RWPE1 (cell line): ENCODE results near the gene IL17A.

ENCODE experiments used
- CTCF ChIA-PET: fragments of 350-600 bp; sonication (Branson Sonifier 250); formaldehyde crosslinking; extraction: SDS; loops from one replicate; lab custom pipeline; 2021; lab: Yijun Ruan, JAX
- POLR2A ChIA-PET: fragments of 400-600 bp; formaldehyde crosslinking; extraction: SDS; loops from one replicate; lab custom pipeline; 2020; ENCODE audit warnings: antibody characterized with exemption; ENCODE audit not compliant: low non-redundant PET; lab: Yijun Ruan, JAX
- DNase-seq: peaks from one replicate; pipeline ENCODE4 v3.0.0; 2012; ENCODE audit warnings: low spot score
- H3K27ac ChIP-seq: fragments of 450-650 bp; 2 replicates; pipeline ENCODE4 v1.5.1; 2017
- CTCF ChIP-seq: fragments of 450-650 bp; conservative IDR thresholded peaks from 2 replicates; pipeline ENCODE4 v1.5.1; 2017; ENCODE audit warnings: low read depth, mild to moderate bottlenecking

Gene IL17A

GRCh38 chr6:52186075-52186474 is at the start of gene IL17A:
Gene IL17A (plus strand): TSS chr6:52186375. CDS start chr6:52186432, 57 bp downstream.
- TF ChIP-seq CTCF: no peak
- ChIA-PET CTCF (no interaction called here), POLR2A (no interaction called here)
- no peak for DNase-seq
- H3K27ac ChIP-seq: no peak within 1 kb of the TSS

GRCh38 chr6:52136934-52137467 is 49.2 kb upstream of the IL17A start:
- DNase-seq: no peak
- H3K27ac ChIP-seq: no peak overlapping the region
- TF ChIP-seq CTCF: no peak
- ChIA-PET POLR2A (no interaction called here), CTCF (no interaction called here)

GRCh38 chr6:52138284-52138683 is 47.9 kb upstream of the IL17A start:
- H3K27ac ChIP-seq: no peak overlapping the region
- no peak for DNase-seq
- TF ChIP-seq CTCF: no peak
- CTCF ChIA-PET: interaction anchor here (0.6 kb wide), 2 partner anchors 52 to 565 kb away, joined by 4 read pairs; no protein-coding TSS in a partner anchor
- POLR2A ChIA-PET: no interaction called here

GRCh38 chr6:52139985-52140680 is 46.0 kb upstream of the IL17A start:
- no peak for TF ChIP-seq CTCF
- ChIA-PET CTCF (interaction anchor here (1.0 kb wide), 1 partner anchor 14 kb away, joined by 3 read pairs; no protein-coding TSS in a partner anchor), POLR2A (no interaction called here)
- no peak for DNase-seq
- no peak overlapping the region for H3K27ac ChIP-seq

- no peak for TF ChIP-seq CTCF
- ChIA-PET POLR2A (no interaction called here), CTCF (no interaction called here)
- H3K27ac ChIP-seq: no peak overlapping the region
- no peak for DNase-seq
These were observed 44.6 kb upstream of the IL17A start for GRCh38 chr6:52141596-52141995.

GRCh38 chr6:52142556-52142955 is 43.6 kb upstream of the IL17A start:
- ChIA-PET CTCF (interaction anchor here (0.6 to 0.7 kb wide), 2 partner anchors 11 to 391 kb away, joined by 3 read pairs; no protein-coding TSS in a partner anchor), POLR2A (no interaction called here)
- DNase-seq: no peak
- no peak overlapping the region for H3K27ac ChIP-seq
- no peak for TF ChIP-seq CTCF
